ENCODE data around the gene CAB39L.

Gene CAB39L

DNA sequence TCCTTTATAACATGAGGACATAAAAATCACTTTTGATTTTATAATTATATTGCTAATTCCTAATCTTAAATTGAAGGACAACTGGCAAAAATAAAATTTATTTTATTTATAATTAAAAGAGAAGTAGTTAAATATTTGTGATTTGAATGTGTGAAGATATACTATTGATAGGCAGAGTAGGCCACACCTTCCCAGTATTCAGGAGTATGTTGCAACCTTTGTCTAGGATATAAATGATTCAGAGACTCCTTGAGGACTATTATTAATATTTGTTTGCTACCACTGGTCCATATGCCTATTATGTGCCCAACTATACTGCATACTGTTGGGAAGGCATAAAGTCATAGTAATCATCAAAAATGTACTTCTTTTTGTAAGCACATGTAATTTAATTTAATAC is 101.9 kb downstream of the CAB39L start:
- no peak overlapping the region for H3K27ac ChIP-seq (ENCODE audit: poor library complexity, severe bottlenecking)
- no peaks in the 10 kb centered on the region for H3K4me1 ChIP-seq (ENCODE audit: insufficient read depth, poor library complexity, severe bottlenecking)
- H3K36me3 ChIP-seq (ENCODE audit: low read depth), result no peaks in the 10 kb centered on the region
- no peak overlapping the region for H3K4me3 ChIP-seq (ENCODE audit: severe bottlenecking)
- no peak for DNase-seq (ENCODE audit: low spot score)
- TF ChIP-seq, protein P1, sequence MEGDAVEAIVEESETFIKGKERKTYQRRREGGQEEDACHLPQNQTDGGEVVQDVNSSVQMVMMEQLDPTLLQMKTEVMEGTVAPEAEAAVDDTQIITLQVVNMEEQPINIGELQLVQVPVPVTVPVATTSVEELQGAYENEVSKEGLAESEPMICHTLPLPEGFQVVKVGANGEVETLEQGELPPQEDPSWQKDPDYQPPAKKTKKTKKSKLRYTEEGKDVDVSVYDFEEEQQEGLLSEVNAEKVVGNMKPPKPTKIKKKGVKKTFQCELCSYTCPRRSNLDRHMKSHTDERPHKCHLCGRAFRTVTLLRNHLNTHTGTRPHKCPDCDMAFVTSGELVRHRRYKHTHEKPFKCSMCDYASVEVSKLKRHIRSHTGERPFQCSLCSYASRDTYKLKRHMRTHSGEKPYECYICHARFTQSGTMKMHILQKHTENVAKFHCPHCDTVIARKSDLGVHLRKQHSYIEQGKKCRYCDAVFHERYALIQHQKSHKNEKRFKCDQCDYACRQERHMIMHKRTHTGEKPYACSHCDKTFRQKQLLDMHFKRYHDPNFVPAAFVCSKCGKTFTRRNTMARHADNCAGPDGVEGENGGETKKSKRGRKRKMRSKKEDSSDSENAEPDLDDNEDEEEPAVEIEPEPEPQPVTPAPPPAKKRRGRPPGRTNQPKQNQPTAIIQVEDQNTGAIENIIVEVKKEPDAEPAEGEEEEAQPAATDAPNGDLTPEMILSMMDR (IDR thresholded peaks at IDR 0.05; ENCODE audit: poor library complexity, severe bottlenecking), result no peak
- H3K27me3 ChIP-seq (ENCODE audit: insufficient read depth, poor library complexity, severe bottlenecking), result no peaks in the 10 kb centered on the region
- H3K9me3 ChIP-seq (ENCODE audit: severe bottlenecking), result no peaks in the 10 kb centered on the region
- no peak for ATAC-seq (ENCODE audit: low read depth)

GRCh38 chr13:49341517-49341916 is 102.3 kb downstream of the CAB39L start:
- no peak for ATAC-seq (ENCODE audit: low read depth)
- Histone ChIP-seq H3K9me3 (ENCODE audit: severe bottlenecking) (no peaks in the 10 kb centered on the region), H3K27ac (ENCODE audit: poor library complexity, severe bottlenecking) (no peak overlapping the region), H3K4me1 (ENCODE audit: insufficient read depth, poor library complexity, severe bottlenecking) (no peaks in the 10 kb centered on the region), H3K4me3 (ENCODE audit: severe bottlenecking) (no peak overlapping the region), H3K27me3 (ENCODE audit: insufficient read depth, poor library complexity, severe bottlenecking) (no peaks in the 10 kb centered on the region), H3K36me3 (ENCODE audit: low read depth) (no peaks in the 10 kb centered on the region)
- TF ChIP-seq, protein P1 (IDR thresholded peaks at IDR 0.05; ENCODE audit: poor library complexity, severe bottlenecking), result no peak
- DNase-seq (ENCODE audit: low spot score), result no peak

GRCh38 chr13:49340161-49340560 is 103.7 kb downstream of the CAB39L start:
- Histone ChIP-seq H3K4me3 (ENCODE audit: severe bottlenecking) (no peak overlapping the region), H3K4me1 (ENCODE audit: insufficient read depth, poor library complexity, severe bottlenecking) (no peaks in the 10 kb centered on the region), H3K27me3 (ENCODE audit: insufficient read depth, poor library complexity, severe bottlenecking) (no peaks in the 10 kb centered on the region), H3K36me3 (ENCODE audit: low read depth) (no peaks in the 10 kb centered on the region), H3K9me3 (ENCODE audit: severe bottlenecking) (no peaks in the 10 kb centered on the region), H3K27ac (ENCODE audit: poor library complexity, severe bottlenecking) (no peak overlapping the region)
- ATAC-seq (ENCODE audit: low read depth), result no peak
- DNase-seq (ENCODE audit: low spot score), result no peak
- TF ChIP-seq, protein P1 (IDR thresholded peaks at IDR 0.05; ENCODE audit: poor library complexity, severe bottlenecking), result no peak

DNA sequence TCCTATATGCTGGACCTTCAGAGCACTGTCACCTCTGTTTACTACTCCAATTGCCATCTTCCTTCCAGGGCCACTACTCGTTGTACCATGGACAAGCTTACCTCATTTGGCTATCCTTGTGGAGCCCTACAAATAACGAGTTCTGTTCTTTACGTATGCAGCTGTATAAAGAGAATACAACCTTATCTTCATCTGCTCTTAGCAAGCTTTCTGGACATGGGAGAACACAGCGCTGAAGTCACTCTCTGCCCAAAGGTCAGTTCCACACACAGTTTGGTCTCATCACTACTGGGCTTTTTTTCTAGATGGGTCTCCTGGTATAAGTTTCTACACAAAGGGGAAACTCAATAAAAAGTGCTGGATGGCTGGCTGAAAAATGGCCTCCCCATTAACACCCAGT is 107.2 kb downstream of the CAB39L start:
- H3K27ac ChIP-seq (ENCODE audit: poor library complexity, severe bottlenecking), result no peak overlapping the region
- no peak overlapping the region for H3K4me3 ChIP-seq (ENCODE audit: severe bottlenecking)
- ATAC-seq (ENCODE audit: low read depth) (no peak), DNase-seq (ENCODE audit: low spot score) (no peak)
- no peaks in the 10 kb centered on the region for H3K36me3 ChIP-seq (ENCODE audit: low read depth)
- no peaks in the 10 kb centered on the region for H3K27me3 ChIP-seq (ENCODE audit: insufficient read depth, poor library complexity, severe bottlenecking)
- TF ChIP-seq, protein P1 (IDR thresholded peaks at IDR 0.05; ENCODE audit: poor library complexity, severe bottlenecking), result no peak
- H3K9me3 ChIP-seq (ENCODE audit: severe bottlenecking), result no peaks in the 10 kb centered on the region
- no peaks in the 10 kb centered on the region for H3K4me1 ChIP-seq (ENCODE audit: insufficient read depth, poor library complexity, severe bottlenecking)

DNA sequence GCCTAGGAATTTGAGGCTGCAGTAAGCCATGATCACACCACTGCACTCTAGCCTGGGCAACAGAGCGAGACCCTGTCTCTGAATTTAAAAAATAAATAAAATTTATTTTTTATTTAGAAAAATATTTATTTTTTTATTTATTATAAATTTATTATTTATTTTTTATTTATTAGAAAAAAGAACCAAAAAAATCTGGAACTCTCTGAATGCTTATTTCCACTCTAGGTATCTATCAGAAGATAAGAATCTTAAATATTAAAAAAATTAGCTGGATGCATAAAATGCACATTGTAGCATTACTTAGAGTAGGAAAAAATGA is 113.4 kb downstream of the CAB39L start:
- Histone ChIP-seq H3K27ac (ENCODE audit: poor library complexity, severe bottlenecking) (no peak overlapping the region), H3K4me1 (ENCODE audit: insufficient read depth, poor library complexity, severe bottlenecking) (no peaks in the 10 kb centered on the region), H3K36me3 (ENCODE audit: low read depth) (no peaks in the 10 kb centered on the region), H3K27me3 (ENCODE audit: insufficient read depth, poor library complexity, severe bottlenecking) (no peaks in the 10 kb centered on the region), H3K4me3 (ENCODE audit: severe bottlenecking) (no peak overlapping the region), H3K9me3 (ENCODE audit: severe bottlenecking) (no peaks in the 10 kb centered on the region)
- TF ChIP-seq, protein P1 (IDR thresholded peaks at IDR 0.05; ENCODE audit: poor library complexity, severe bottlenecking), result no peak
- DNase-seq (ENCODE audit: low spot score), result no peak
- no peak for ATAC-seq (ENCODE audit: low read depth)

All from RWPE2 (cell line).